ENCODE measurements around the gene ANG.
"Not testable (repeated sequence)": the region's sequence is repeated elsewhere in the genome, so short reads cannot be mapped to it uniquely, and the experiment has no call there.

Gene ANG

GRCh38 chr14:20688167-20688839, at the start of gene ANG:
TSS of gene ANG (plus strand) at chr14:20688764. CDS start at chr14:20693565, 4,801 bp downstream.
- FAIRE-seq (no peak), DNase-seq (ENCODE audit: insufficient read length, low spot score) (no peak)

- DNase-seq (ENCODE audit: insufficient read length, low spot score) (no peak), FAIRE-seq (no peak)
These were observed 47.0 kb upstream of the ANG start, which contains the start of gene OR6S1 for GRCh38 chr14:20641591-20641990. TSS of gene OR6S1 (minus strand) at chr14:20641691. CDS start at chr14:20641691, 0 bp downstream.

GRCh38 chr14:20642182-20642581, 46.4 kb upstream of the ANG start:
- DNase-seq (ENCODE audit: insufficient read length, low spot score) (no peak), FAIRE-seq (no peak)

GRCh38 chr14:20642755-20643154, 45.8 kb upstream of the ANG start:
- FAIRE-seq; DNase-seq (ENCODE audit: insufficient read length, low spot score): not testable (repeated sequence)

GRCh38 chr14:20644520-20644919, 44.0 kb upstream of the ANG start:
- no peak for FAIRE-seq

GRCh38 chr14:20645481-20645880, 43.1 kb upstream of the ANG start:
- FAIRE-seq (no peak), DNase-seq (ENCODE audit: insufficient read length, low spot score) (no peak)

More at GRCh38 chr14:20644520-20644919, 44.0 kb upstream of the ANG start:
- DNase-seq (ENCODE audit: insufficient read length, low spot score) = no peak

GRCh38 chr14:20652996-20653975, 35.3 kb upstream of the ANG start:
- FAIRE-seq (no peak), DNase-seq (ENCODE audit: insufficient read length, low spot score) (no peak)

GRCh38 chr14:20655851-20656250, 32.7 kb upstream of the ANG start:
- FAIRE-seq (no peak), DNase-seq (ENCODE audit: insufficient read length, low spot score) (no peak)

- no peak for FAIRE-seq
- DNase-seq (ENCODE audit: insufficient read length, low spot score) = no peak
These were observed 32.3 kb upstream of the ANG start for GRCh38 chr14:20656274-20656673.

- no peak for DNase-seq (ENCODE audit: insufficient read length, low spot score)
- FAIRE-seq = no peak
These were observed 31.1 kb upstream of the ANG start for GRCh38 chr14:20657216-20658211.

GRCh38 chr14:20658246-20658645, 30.3 kb upstream of the ANG start:
- FAIRE-seq (no peak), DNase-seq (ENCODE audit: insufficient read length, low spot score) (no peak)

GRCh38 chr14:20659336-20659735, 29.2 kb upstream of the ANG start:
- FAIRE-seq = no peak

GRCh38 chr14:20659813-20660395, 28.7 kb upstream of the ANG start:
- DNase-seq (ENCODE audit: insufficient read length, low spot score) (no peak), FAIRE-seq (no peak)

More at GRCh38 chr14:20659336-20659735, 29.2 kb upstream of the ANG start:
- no peak for DNase-seq (ENCODE audit: insufficient read length, low spot score)

GRCh38 chr14:20661197-20661596, 27.4 kb upstream of the ANG start:
- FAIRE-seq = no peak
- no peak for DNase-seq (ENCODE audit: insufficient read length, low spot score)

GRCh38 chr14:20662968-20663732, 25.4 kb upstream of the ANG start:
- FAIRE-seq (no peak), DNase-seq (ENCODE audit: insufficient read length, low spot score) (no peak)

GRCh38 chr14:20666400-20666961, 22.1 kb upstream of the ANG start:
- not testable (repeated sequence) for FAIRE-seq; DNase-seq (ENCODE audit: insufficient read length, low spot score)

- no peak for FAIRE-seq
- no peak for DNase-seq (ENCODE audit: insufficient read length, low spot score)
These were observed 20.6 kb upstream of the ANG start for GRCh38 chr14:20667957-20668356.

GRCh38 chr14:20668969-20669368, 19.6 kb upstream of the ANG start:
- DNase-seq (ENCODE audit: insufficient read length, low spot score) (no peak), FAIRE-seq (no peak)

Data from HTR-8/SVneo (cell line).